Stimulated activated CD8-positive, alpha-beta memory T cell treated with anti-CD3 and anti-CD28 coated beads, Interleukin-7, amount 100 ng/mL, for 48 hours (primary cell): ENCODE measurements around the gene KCNH4.
"Not testable (repeated sequence)": the region's sequence is repeated elsewhere in the genome, so short reads cannot be mapped to it uniquely, and the experiment has no call there.

Experiments used
- DNase-seq, 2 donors: peaks; one replicate each; pipeline ENCODE4 v3.0.0-alpha.2; 2020; ENCODE audit warnings: low read depth in 1 of 2; ENCODE audit errors: extremely low read depth in 1 of 2

Gene KCNH4

GRCh38 chr17:42197564-42198156 lies 16.7 kb upstream of the KCNH4 start:
- no peak for DNase-seq

- DNase-seq = peak; percentile 64 to 70
Measured at GRCh38 chr17:42193969-42194899, 13.3 kb upstream of the KCNH4 start, which contains the start of gene GHDC. TSS of gene GHDC (minus strand) at chr17:42194494. CDS start at chr17:42193581, 913 bp downstream.

- no peak for DNase-seq
Measured at GRCh38 chr17:42193216-42193968, 12.4 kb upstream of the KCNH4 start.

- no peak for DNase-seq
Measured at GRCh38 chr17:42192189-42193126, 11.5 kb upstream of the KCNH4 start.

- DNase-seq = no peak
Measured at GRCh38 chr17:42191275-42191608, 10.3 kb upstream of the KCNH4 start.

GRCh38 chr17:42190491-42191274 lies 9.7 kb upstream of the KCNH4 start:
- DNase-seq = no peak

- DNase-seq = no peak
Measured at GRCh38 chr17:42189651-42189965, 8.7 kb upstream of the KCNH4 start.

- no peak for DNase-seq
Measured at GRCh38 chr17:42188749-42189650, 8.1 kb upstream of the KCNH4 start.

GRCh38 chr17:42187833-42188232 lies 6.9 kb upstream of the KCNH4 start:
- no peak for DNase-seq

- DNase-seq = not testable (repeated sequence)
Measured at GRCh38 chr17:42186191-42186590, 5.2 kb upstream of the KCNH4 start.

GRCh38 chr17:42185621-42185930 lies 4.6 kb upstream of the KCNH4 start:
- no peak for DNase-seq

GRCh38 chr17:42184713-42185620 lies 4.0 kb upstream of the KCNH4 start, which contains the start of gene HCRT:
TSS of gene HCRT (minus strand) at chr17:42185452. CDS start at chr17:42185365, 87 bp downstream.
- no peak for DNase-seq

GRCh38 chr17:42183741-42184711 lies 3.1 kb upstream of the KCNH4 start:
- peak; percentile 55 to 73 for DNase-seq

GRCh38 chr17:42182927-42183734 lies 2.2 kb upstream of the KCNH4 start:
- DNase-seq = no peak

- DNase-seq = no peak
Measured at GRCh38 chr17:42181851-42182207, 887 bp upstream of the KCNH4 start.

GRCh38 chr17:42180411-42180921 lies 476 bp downstream of the KCNH4 start:
- no peak for DNase-seq
